Loucy (cell line): ENCODE measurements around the gene ARHGAP1.

Experiments
- EZH2phosphoT487 ChIP-seq: fragments of 200-600 bp; IDR thresholded peaks from 2 replicates; pipeline ENCODE4 v1.6.1; 2018; ENCODE audit warnings: antibody characterized with exemption, mild to moderate bottlenecking, moderate library complexity, borderline replicate concordance
- TF ChIP-seq, protein P1 (sequence below): fragments of 200-600 bp; sonication (generic); conservative IDR thresholded peaks from 2 replicates; pipeline ENCODE4 v1.5.1; 2014; ENCODE audit warnings: mild to moderate bottlenecking, antibody characterized with exemption, low read length

DNA sequence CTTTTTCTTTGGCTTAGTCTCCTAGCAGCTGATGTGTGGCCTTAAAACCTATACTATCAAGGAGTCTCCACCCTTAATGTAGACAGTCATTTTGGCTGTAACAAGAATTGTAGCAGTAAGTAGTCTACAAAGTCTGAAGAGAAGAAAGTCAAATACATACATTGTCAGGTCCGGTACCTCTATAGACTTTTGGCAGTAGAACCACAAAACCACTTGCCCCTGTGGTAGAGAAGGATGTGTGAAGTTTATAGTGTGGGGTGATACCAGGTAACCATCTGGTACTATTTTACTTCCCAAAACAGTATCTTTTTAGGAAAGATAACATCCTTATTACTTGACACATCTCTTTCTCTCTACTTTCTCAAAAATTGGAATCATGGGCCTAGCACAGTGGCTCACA lies 67.9 kb downstream of the ARHGAP1 start:
- TF ChIP-seq, protein P1, sequence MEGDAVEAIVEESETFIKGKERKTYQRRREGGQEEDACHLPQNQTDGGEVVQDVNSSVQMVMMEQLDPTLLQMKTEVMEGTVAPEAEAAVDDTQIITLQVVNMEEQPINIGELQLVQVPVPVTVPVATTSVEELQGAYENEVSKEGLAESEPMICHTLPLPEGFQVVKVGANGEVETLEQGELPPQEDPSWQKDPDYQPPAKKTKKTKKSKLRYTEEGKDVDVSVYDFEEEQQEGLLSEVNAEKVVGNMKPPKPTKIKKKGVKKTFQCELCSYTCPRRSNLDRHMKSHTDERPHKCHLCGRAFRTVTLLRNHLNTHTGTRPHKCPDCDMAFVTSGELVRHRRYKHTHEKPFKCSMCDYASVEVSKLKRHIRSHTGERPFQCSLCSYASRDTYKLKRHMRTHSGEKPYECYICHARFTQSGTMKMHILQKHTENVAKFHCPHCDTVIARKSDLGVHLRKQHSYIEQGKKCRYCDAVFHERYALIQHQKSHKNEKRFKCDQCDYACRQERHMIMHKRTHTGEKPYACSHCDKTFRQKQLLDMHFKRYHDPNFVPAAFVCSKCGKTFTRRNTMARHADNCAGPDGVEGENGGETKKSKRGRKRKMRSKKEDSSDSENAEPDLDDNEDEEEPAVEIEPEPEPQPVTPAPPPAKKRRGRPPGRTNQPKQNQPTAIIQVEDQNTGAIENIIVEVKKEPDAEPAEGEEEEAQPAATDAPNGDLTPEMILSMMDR, result no peak
- no peak for TF ChIP-seq EZH2phosphoT487
